DOHH2 (cell line): ENCODE measurements around the gene PSMB10.

Experiments used
- H3F3A ChIP-seq: fragments of 200-600 bp; sonication (generic), shearing (Covaris generic); 2 replicates; pipeline ENCODE4 v1.6.0; 2016; ENCODE audit warnings: antibody characterized with exemption, mild to moderate bottlenecking; ENCODE audit not compliant: control insufficient read depth, insufficient read depth
- H3K27ac ChIP-seq: fragments of 200-600 bp; sonication (generic); 2 replicates; pipeline ENCODE4 v1.5.1; 2014; ENCODE audit warnings: low read depth, mild to moderate bottlenecking, low read length, moderate library complexity
- H3K27me3 ChIP-seq: fragments of 200-600 bp; sonication (generic); 2 replicates; pipeline ENCODE4 v1.6.1; 2014; ENCODE audit warnings: mild to moderate bottlenecking, low read length, mixed read lengths; ENCODE audit not compliant: control insufficient read depth
- H3K36me3 ChIP-seq: fragments of 200-600 bp; sonication (generic); 2 replicates; pipeline ENCODE4 v1.6.1; 2014; ENCODE audit warnings: mild to moderate bottlenecking, low read length, moderate library complexity, mixed read lengths; ENCODE audit not compliant: control insufficient read depth
- H3K4me1 ChIP-seq: fragments of 200-600 bp; sonication (generic); 2 replicates; pipeline ENCODE4 v1.6.1; 2014; ENCODE audit warnings: mild to moderate bottlenecking, low read length, mixed read lengths; ENCODE audit not compliant: control insufficient read depth
- H3K4me2 ChIP-seq: fragments of 200-600 bp; sonication (generic); 2 replicates; pipeline ENCODE4 v1.6.0; 2014; ENCODE audit warnings: mild to moderate bottlenecking, low read length, moderate library complexity
- H3K4me3 ChIP-seq: fragments of 200-600 bp; sonication (generic); 2 replicates; pipeline ENCODE4 v1.5.1; 2014; ENCODE audit warnings: mild to moderate bottlenecking, low read length, mixed read lengths
- H3K79me2 ChIP-seq: fragments of 200-600 bp; sonication (generic); 2 replicates; pipeline ENCODE4 v1.6.1; 2014; ENCODE audit warnings: mild to moderate bottlenecking, low read length, mixed read lengths; ENCODE audit not compliant: control insufficient read depth
- H3K9me2 ChIP-seq: fragments of 200-600 bp; sonication (generic); replicated peaks from 2 replicates; pipeline ENCODE4 v1.6.1; 2014; ENCODE audit warnings: mild to moderate bottlenecking, low read length, mixed read lengths; ENCODE audit not compliant: control insufficient read depth
- H3K9me3 ChIP-seq: fragments of 200-600 bp; sonication (generic); 2 replicates; pipeline ENCODE4 v1.6.1; 2014; ENCODE audit warnings: antibody characterized with exemption, low read length, mixed read lengths; ENCODE audit not compliant: control insufficient read depth, insufficient read depth
- H4K20me1 ChIP-seq: fragments of 200-600 bp; sonication (generic); 2 replicates; pipeline ENCODE4 v1.6.0; 2014; ENCODE audit warnings: low read depth, mild to moderate bottlenecking, antibody characterized with exemption, low read length, moderate library complexity; ENCODE audit not compliant: control insufficient read depth, insufficient read depth
- EZH2phosphoT487 ChIP-seq: fragments of 200-600 bp; sonication (generic); IDR thresholded peaks from 2 replicates; pipeline ENCODE4 v1.6.1; 2017; ENCODE audit warnings: borderline replicate concordance, mild to moderate bottlenecking, antibody characterized with exemption, low read length, moderate library complexity, mixed read lengths
- TF ChIP-seq, protein P1 (sequence below): fragments of 200-600 bp; sonication (generic); IDR thresholded peaks from one replicate; pipeline ENCODE4 v1.5.1; 2014; ENCODE audit warnings: antibody characterized with exemption, mild to moderate bottlenecking, low read depth, low read length; ENCODE audit not compliant: poor library complexity, severe bottlenecking

The PSMB10 gene

GRCh38 chr16:67961551-67961957 is 24.9 kb upstream of the PSMB10 start:
- Histone ChIP-seq H3K27ac (no peak overlapping the region), H3K4me1 (peaks cover 3% of the 10 kb centered on the region), H3K36me3 (no peaks in the 10 kb centered on the region; the same call in 1 of the 2 replicates), H3K9me3 (no peaks in the 10 kb centered on the region), H3K4me2 (no peak overlapping the region), H3K27me3 (no peaks in the 10 kb centered on the region), H3F3A (peaks cover 7% of the 10 kb centered on the region; the same call in 1 of the 2 replicates), H4K20me1 (0 out of 2 replicates have a peak, but pooled peaks cover 3% of the 10 kb centered on the region), H3K9me2 (no peaks in the 10 kb centered on the region), H3K4me3 (no peak overlapping the region), H3K79me2 (0 out of 2 replicates have a peak, but pooled peaks cover under 1% of the 10 kb centered on the region)
- no peak for TF ChIP-seq EZH2phosphoT487
- TF ChIP-seq, protein P1, sequence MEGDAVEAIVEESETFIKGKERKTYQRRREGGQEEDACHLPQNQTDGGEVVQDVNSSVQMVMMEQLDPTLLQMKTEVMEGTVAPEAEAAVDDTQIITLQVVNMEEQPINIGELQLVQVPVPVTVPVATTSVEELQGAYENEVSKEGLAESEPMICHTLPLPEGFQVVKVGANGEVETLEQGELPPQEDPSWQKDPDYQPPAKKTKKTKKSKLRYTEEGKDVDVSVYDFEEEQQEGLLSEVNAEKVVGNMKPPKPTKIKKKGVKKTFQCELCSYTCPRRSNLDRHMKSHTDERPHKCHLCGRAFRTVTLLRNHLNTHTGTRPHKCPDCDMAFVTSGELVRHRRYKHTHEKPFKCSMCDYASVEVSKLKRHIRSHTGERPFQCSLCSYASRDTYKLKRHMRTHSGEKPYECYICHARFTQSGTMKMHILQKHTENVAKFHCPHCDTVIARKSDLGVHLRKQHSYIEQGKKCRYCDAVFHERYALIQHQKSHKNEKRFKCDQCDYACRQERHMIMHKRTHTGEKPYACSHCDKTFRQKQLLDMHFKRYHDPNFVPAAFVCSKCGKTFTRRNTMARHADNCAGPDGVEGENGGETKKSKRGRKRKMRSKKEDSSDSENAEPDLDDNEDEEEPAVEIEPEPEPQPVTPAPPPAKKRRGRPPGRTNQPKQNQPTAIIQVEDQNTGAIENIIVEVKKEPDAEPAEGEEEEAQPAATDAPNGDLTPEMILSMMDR, result no peak

DNA sequence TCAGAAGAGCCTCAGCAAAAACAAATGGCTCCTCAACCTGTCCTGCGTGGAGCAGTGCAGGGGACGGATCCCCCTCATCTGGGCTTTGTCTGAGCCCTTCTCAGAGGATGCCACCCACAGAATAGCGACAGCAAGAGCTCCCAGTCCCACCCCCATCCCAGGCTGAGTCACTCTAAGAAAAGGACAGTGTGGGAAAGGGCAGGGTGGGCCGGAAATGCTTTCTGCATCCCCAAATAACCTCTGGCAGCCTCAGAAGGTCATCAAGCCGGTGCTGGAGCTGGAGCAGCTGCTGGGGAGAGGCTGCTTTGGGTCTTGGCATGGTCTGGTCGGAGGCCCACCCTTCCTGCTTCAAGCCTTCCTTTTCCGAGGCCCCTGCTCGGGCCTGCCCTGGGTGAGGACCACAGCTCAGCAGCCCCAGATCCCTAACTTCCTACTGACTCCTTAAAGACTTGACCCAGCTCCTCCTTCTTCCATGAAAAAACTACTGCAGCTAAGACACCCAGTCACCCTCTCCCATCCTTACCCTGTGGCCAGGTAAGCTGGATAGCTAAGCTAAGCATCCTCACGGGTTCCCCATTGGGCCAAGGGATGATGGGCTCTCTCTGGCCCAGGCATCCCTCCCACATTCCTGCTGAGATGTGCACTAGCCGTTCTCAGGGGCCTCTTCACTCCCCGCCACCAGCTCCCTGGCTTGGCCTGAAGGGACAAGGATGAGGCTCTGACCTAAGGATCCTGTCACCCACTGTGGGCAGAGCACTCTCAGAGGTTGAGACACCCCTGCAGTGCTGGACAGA is 23.1 kb upstream of the PSMB10 start:
- H3K4me2 ChIP-seq, result no peak overlapping the region
- H3K79me2 ChIP-seq, result no peaks in the 10 kb centered on the region
- H3K27me3 ChIP-seq, result no peaks in the 10 kb centered on the region
- H4K20me1 ChIP-seq, result no peaks in the 10 kb centered on the region
- no peaks in the 10 kb centered on the region; the same call in 1 of the 2 replicates for H3K36me3 ChIP-seq
- no peak overlapping the region for H3K27ac ChIP-seq
- no peaks in the 10 kb centered on the region for H3F3A ChIP-seq
- TF ChIP-seq, protein P1, result no peak
- no peak for TF ChIP-seq EZH2phosphoT487
- H3K4me3 ChIP-seq, result no peak overlapping the region
- H3K9me3 ChIP-seq, result no peaks in the 10 kb centered on the region
- H3K4me1 ChIP-seq, result no peaks in the 10 kb centered on the region
- no peaks in the 10 kb centered on the region for H3K9me2 ChIP-seq

DNA sequence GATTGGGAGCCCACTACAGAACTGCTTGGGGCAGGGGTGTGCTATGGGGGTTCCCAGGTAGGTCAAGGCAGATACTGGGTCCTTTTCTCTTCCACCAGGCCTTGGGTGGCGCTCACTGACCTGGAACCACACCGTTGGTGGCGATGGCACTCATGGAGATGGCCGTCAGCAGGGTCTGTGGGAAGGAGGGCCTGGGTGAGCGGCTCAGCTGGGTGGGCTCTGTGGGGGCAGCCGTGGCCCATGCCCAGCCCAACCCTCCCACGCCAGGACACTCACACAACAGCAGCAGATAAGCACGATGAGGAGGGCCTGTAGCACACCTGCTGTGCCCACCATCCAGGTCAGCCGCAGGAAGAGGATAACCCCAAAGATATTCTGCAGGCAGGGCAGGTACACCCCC is 21.0 kb upstream of the PSMB10 start:
- Histone ChIP-seq H3K4me1 (no peaks in the 10 kb centered on the region), H3F3A (no peaks in the 10 kb centered on the region), H3K9me2 (no peaks in the 10 kb centered on the region), H3K4me3 (no peak overlapping the region), H3K4me2 (no peak overlapping the region), H3K36me3 (no peaks in the 10 kb centered on the region; the same call in 1 of the 2 replicates), H3K27ac (no peak overlapping the region), H3K27me3 (no peaks in the 10 kb centered on the region), H3K79me2 (no peaks in the 10 kb centered on the region), H4K20me1 (no peaks in the 10 kb centered on the region), H3K9me3 (no peaks in the 10 kb centered on the region)
- TF ChIP-seq, protein P1, result no peak
- no peak for TF ChIP-seq EZH2phosphoT487
